H1 (cell line): ENCODE results near the gene DOCK9. TPM values are rescaled to one million over a fixed set of nuclear protein-coding genes. Genes with fewer than 3 reads are reported as not detected.

ENCODE experiments used
- CTCF ChIA-PET: fragments of 300-600 bp; sonication (Branson Sonifier 250); formaldehyde crosslinking; loops from one replicate; lab custom pipeline; 2021; ENCODE audit not compliant: partially characterized antibody; lab: Charles Lee
- POLR2A ChIA-PET: fragments of 300-600 bp; sonication (Branson Sonifier 250); formaldehyde crosslinking; loops from one replicate; lab custom pipeline; 2021; ENCODE audit warnings: inconsistent platforms; ENCODE audit not compliant: partially characterized antibody; lab: Charles Lee
- DNase-seq, 2 experiments: peaks; one replicate each; pipeline versions ENCODE4 v3.0.0 to v3.0.0-alpha.2; 2010 to 2022; ENCODE audit warnings: low spot score in 2 of 2, low read depth in 1 of 2, mixed read lengths in 1 of 2
- FAIRE-seq: peaks from 2 replicates; lab custom pipeline; 2011; peaks lifted over from hg19 to GRCh38; lab: Jason Lieb, UNC
- H2AFZ ChIP-seq: 2 replicates; pipeline ENCODE4 v1.8.1; 2012; ENCODE audit warnings: low read length, inconsistent platforms
- H2AK5ac ChIP-seq: 2 replicates; pipeline ENCODE4 v1.6.1; 2013; ENCODE audit warnings: low read depth, low read length
- H2BK120ac ChIP-seq: replicated peaks from 2 replicates; pipeline ENCODE3; 2013; ENCODE audit warnings: low read depth, low read length, inconsistent platforms
- H2BK12ac ChIP-seq: 2 replicates; pipeline ENCODE4 v1.6.1; 2013; ENCODE audit warnings: low read depth, low read length
- H2BK15ac ChIP-seq: 2 replicates; pipeline ENCODE4 v1.6.1; 2013; ENCODE audit warnings: low read length
- H2BK20ac ChIP-seq: 2 replicates; pipeline ENCODE4 v1.6.1; 2013; ENCODE audit warnings: low read length
- H2BK5ac ChIP-seq: 2 replicates; pipeline ENCODE4 v1.6.1; 2013; ENCODE audit warnings: low read depth, low read length
- H3K14ac ChIP-seq: 2 replicates; pipeline ENCODE4 v1.6.1; 2013; ENCODE audit warnings: inconsistent platforms; ENCODE audit not compliant: insufficient read length
- H3K18ac ChIP-seq: 2 replicates; pipeline ENCODE4 v1.6.1; 2013; ENCODE audit warnings: low read length; ENCODE audit errors: extremely low read depth
- H3K23ac ChIP-seq: 2 replicates; pipeline ENCODE4 v1.6.1; 2013; ENCODE audit warnings: inconsistent platforms; ENCODE audit not compliant: insufficient read length
- H3K23me2 ChIP-seq: 2 replicates; pipeline ENCODE4 v1.6.1; 2013; ENCODE audit warnings: low read depth, low read length
- H3K27ac ChIP-seq: 2 replicates; pipeline ENCODE4 v1.6.1; 2011; ENCODE audit warnings: low read depth, low read length, inconsistent platforms
- H3K27me3 ChIP-seq, 4 experiments: replicated peaks in 1 of 4; 1 replicate in 1 of 4; 2 replicates in 3 of 4; pipeline versions ENCODE4 v1.6.1 to v1.8.1; 2011 to 2013; ENCODE audit warnings: low read length in 3 of 4, mild to moderate bottlenecking in 3 of 4, inconsistent platforms in 2 of 4, mixed read lengths in 2 of 4, moderate library complexity in 1 of 4; ENCODE audit not compliant: control insufficient read depth in 3 of 4, insufficient read depth in 3 of 4; ENCODE audit errors: extremely low read depth in 1 of 4
- H3K36me3 ChIP-seq, 4 experiments: 2 replicates each; pipeline versions ENCODE4 v1.6.1 to v1.8.1; 2011 to 2013; ENCODE audit warnings: mild to moderate bottlenecking in 4 of 4, low read length in 3 of 4, moderate library complexity in 2 of 4, control low read depth in 1 of 4, inconsistent platforms in 1 of 4; ENCODE audit not compliant: insufficient read depth in 4 of 4, control insufficient read depth in 2 of 4
- H3K4ac ChIP-seq: replicated peaks from 2 replicates; pipeline ENCODE3; 2013; ENCODE audit warnings: low read length, low read depth, mixed read lengths, inconsistent platforms; ENCODE audit not compliant: insufficient read length
- H3K4me1 ChIP-seq, 4 experiments: replicated peaks in 1 of 4; 1 replicate in 1 of 4; 2 replicates in 3 of 4; pipeline versions ENCODE4 v1.6.1 to v1.8.1; 2011 to 2013; ENCODE audit warnings: low read length in 3 of 4, inconsistent platforms in 2 of 4, mixed read lengths in 1 of 4; ENCODE audit not compliant: insufficient read depth in 4 of 4, control insufficient read depth in 3 of 4
- H3K4me2 ChIP-seq, 2 experiments: 2 replicates each; pipeline versions ENCODE4 v1.6.1 to v1.8.1; 2011 to 2013; ENCODE audit warnings: low read depth in 2 of 2, low read length in 2 of 2, control low read depth in 1 of 2, inconsistent platforms in 1 of 2, mild to moderate bottlenecking in 1 of 2; ENCODE audit not compliant: insufficient read depth in 1 of 2
- H3K4me3 ChIP-seq, 4 experiments: fragments of 200-600, 300-600 bp in 1 of 4; sonication (generic), shearing (Covaris generic), sonication (Bioruptor Twin) in 1 of 4; 2 replicates each; pipeline versions ENCODE4 v1.5.1 to v1.8.1; 2011 to 2016; ENCODE audit warnings: low read length in 4 of 4, low read depth in 3 of 4, control low read depth in 2 of 4, inconsistent platforms in 2 of 4, mild to moderate bottlenecking in 2 of 4, mixed read lengths in 1 of 4, moderate library complexity in 1 of 4; ENCODE audit not compliant: insufficient read depth in 2 of 4; ENCODE audit errors: extremely low read depth in 1 of 4
- H3K56ac ChIP-seq: replicated peaks from 2 replicates; pipeline ENCODE3; 2013; ENCODE audit warnings: low read depth, mild to moderate bottlenecking, mixed read lengths, low read length, inconsistent platforms; ENCODE audit not compliant: insufficient read length
- H3K79me1 ChIP-seq: 2 replicates; pipeline ENCODE4 v1.6.1; 2013; ENCODE audit warnings: low read depth, low read length, control low read depth
- H3K79me2 ChIP-seq, 2 experiments: 2 replicates each; pipeline versions ENCODE4 v1.6.1 to v1.8.1; 2012 to 2013; ENCODE audit warnings: low read length in 2 of 2, mild to moderate bottlenecking in 2 of 2, inconsistent platforms in 1 of 2; ENCODE audit not compliant: insufficient read depth in 2 of 2, control insufficient read depth in 1 of 2
- H3K9ac ChIP-seq, 4 experiments: replicated peaks in 1 of 4; 1 replicate in 1 of 4; 2 replicates in 3 of 4; pipeline versions ENCODE4 v1.6.1 to v1.8.1; 2011 to 2013; ENCODE audit warnings: low read depth in 3 of 4, low read length in 3 of 4, control low read depth in 2 of 4, mild to moderate bottlenecking in 2 of 4, moderate library complexity in 2 of 4, inconsistent platforms in 1 of 4; ENCODE audit errors: extremely low read depth in 1 of 4
- H3K9me3 ChIP-seq, 2 experiments: 2 replicates each; pipeline versions ENCODE4 v1.6.1 to v1.8.1; 2012 to 2013; ENCODE audit warnings: mild to moderate bottlenecking in 2 of 2, moderate library complexity in 2 of 2, control low read depth in 1 of 2, inconsistent platforms in 1 of 2, low read depth in 1 of 2, low read length in 1 of 2, mixed read lengths in 1 of 2; ENCODE audit not compliant: insufficient read depth in 2 of 2
- H4K20me1 ChIP-seq, 2 experiments: replicated peaks in 1 of 2; 2 replicates each; pipeline versions ENCODE3 to v1.8.1; 2011 to 2013; ENCODE audit warnings: inconsistent platforms in 2 of 2, low read length in 2 of 2, mild to moderate bottlenecking in 1 of 2; ENCODE audit not compliant: insufficient read depth in 2 of 2, control insufficient read depth in 1 of 2
- H4K5ac ChIP-seq: 2 replicates; pipeline ENCODE4 v1.6.1; 2013; ENCODE audit warnings: low read length, low read depth, mixed read lengths, inconsistent platforms; ENCODE audit not compliant: insufficient read length
- H4K8ac ChIP-seq: 2 replicates; pipeline ENCODE4 v1.8.0; 2013; ENCODE audit warnings: mild to moderate bottlenecking, moderate library complexity, low read length, inconsistent platforms; ENCODE audit not compliant: insufficient read depth; ENCODE audit errors: extremely low read depth
- H4K91ac ChIP-seq: replicated peaks from 2 replicates; pipeline ENCODE3; 2013; ENCODE audit warnings: low read length, mixed read lengths, inconsistent platforms; ENCODE audit not compliant: insufficient read length
- ASH2L ChIP-seq: fragments of 200-600, 300-600 bp; sonication (generic); IDR thresholded peaks from one replicate; pipeline ENCODE4 v1.7.1; 2017; ENCODE audit warnings: low read length
- CTBP2 ChIP-seq: IDR thresholded peaks from 2 replicates; pipeline ENCODE4 v1.7.0; 2011; ENCODE audit warnings: borderline replicate concordance, mild to moderate bottlenecking, moderate library complexity, mixed read lengths, low read length; ENCODE audit not compliant: insufficient read depth, insufficient read length
- WGBS, 2 experiments: shearing (Covaris generic) in 1 of 2; methylation state at CpG; one replicate each; pipeline versions ENCODE4 v1.1.6 to v1.1.7; 2013 to 2015; ENCODE audit warnings: low lambda C conversion rate in 2 of 2, mixed read lengths in 2 of 2, inconsistent platforms in 1 of 2, low coverage in 1 of 2, missing lambda C conversion rate in 1 of 2; ENCODE audit not compliant: insufficient replicate concordance in 2 of 2, insufficient coverage in 1 of 2, insufficient read length in 1 of 2; ENCODE audit errors: extremely low coverage in 1 of 2, missing lambda C conversion rate in 1 of 2; 5-methylcytosine and 5-hydroxymethylcytosine counted together
- polyA plus RNA-seq, 7 experiments: library from polyadenylated mRNA; depleted of rRNA in 3 of 7; stranded (reverse) in 5 of 7; unstranded in 2 of 7; fragments of >200 nt in 5 of 7; fragments of 200-250 nt in 2 of 7; gene quantifications; 1 replicate in 5 of 7; 2 replicates in 1 of 7; 4 replicates in 1 of 7; pipeline versions ENCODE4 v1.2.1 to v1.2.3, GENCODE V29; 2011 to 2013; ENCODE audit warnings: missing spikeins in 2 of 7, mixed read lengths in 2 of 7
- total RNA-seq: library from RNA; stranded (reverse); fragmentation: NEBNext Ultra II Directional; extraction: Animal tissue kit (Norgen Biotek cat#: 25700); gene quantifications from 2 replicates; pipeline ENCODE4 v1.2.1, GENCODE V29; 2021

DOCK9 gene
- total and polyA plus RNA-seq, 2 of the 8 experiments (the other 6 are each of a cell fraction or from before 2014, with no cell fraction given) = 21.6 to 31.5 TPM

GRCh38 chr13:98755116-98755515 lies 222.7 kb downstream of the DOCK9 start:
- peaks cover 13% of the 10 kb centered on the region; the same call in 1 of the 2 replicates for H3K23me2 ChIP-seq
- H2BK12ac ChIP-seq = no peak overlapping the region
- no peak overlapping the region for H4K91ac ChIP-seq
- FAIRE-seq = no peak
- H3K23ac ChIP-seq = no peak overlapping the region
- H4K5ac ChIP-seq = no peak overlapping the region
- no peak overlapping the region for H3K4me2 ChIP-seq
- peaks cover 0 to 10% (median 6%) of the 10 kb centered on the region in 4 experiments; a peak in 4 of 7 replicates for H3K4me1 ChIP-seq
- H3K9ac ChIP-seq = no peak overlapping the region
- POLR2A ChIA-PET = no interaction called here
- H2BK15ac ChIP-seq = no peak overlapping the region
- WGBS, 2 experiments = 100% methylated on average over 2 of the region's 2 CpGs; no CpG with 5 or more reads in 1 of the 2 experiments
- no peaks in the 10 kb centered on the region for H3K79me1 ChIP-seq
- H3K4ac ChIP-seq = no peak overlapping the region
- no peak overlapping the region for H2BK120ac ChIP-seq
- H3K14ac ChIP-seq = no peak overlapping the region
- no peaks in the 10 kb centered on the region for H4K20me1 ChIP-seq
- no peak overlapping the region for H3K4me3 ChIP-seq
- CTCF ChIA-PET = interaction anchor here (1.0 to 2.1 kb wide), 2 partner anchors 11 to 18 kb away, joined by 3 to 5 read pairs; no protein-coding TSS in a partner anchor
- H2AFZ ChIP-seq = no peak overlapping the region
- no peaks in the 10 kb centered on the region for H3K36me3 ChIP-seq
- no peak for DNase-seq
- H4K8ac ChIP-seq = no peak overlapping the region
- no peak overlapping the region for H3K18ac ChIP-seq
- no peak overlapping the region for H3K56ac ChIP-seq
- H3K27ac ChIP-seq = no peak overlapping the region
- TF ChIP-seq CTBP2 (no peak), ASH2L (no peak)
- no peaks in the 10 kb centered on the region for H3K79me2 ChIP-seq
- no peak overlapping the region for H2BK20ac ChIP-seq
- no peaks in the 10 kb centered on the region for H3K9me3 ChIP-seq
- no peak overlapping the region for H2BK5ac ChIP-seq
- H2AK5ac ChIP-seq = no peak overlapping the region
- H3K27me3 ChIP-seq = peaks cover 0 to 23% (median 16%) of the 10 kb centered on the region in 4 experiments; a peak in 6 of 7 replicates
